B cell (primary cell): ENCODE results near the gene ZNF598. TPM values are rescaled to one million over a fixed set of nuclear protein-coding genes. Genes with fewer than 3 reads are reported as not detected.

Experiments
- ATAC-seq: fragments of 200-7000 bp; cut with Tn5 transposase; one replicate; pipeline ENCODE4 v1.10.0; 2021; ENCODE audit warnings: low read depth, mild to moderate bottlenecking, moderate number of reproducible peaks, moderate library complexity
- CTCF ChIA-PET: fragments of 350-600 bp; sonication (Branson Sonifier 250); formaldehyde crosslinking; loops from one replicate; lab custom pipeline; 2021; ENCODE audit warnings: antibody characterized with exemption, inconsistent platforms; lab: Charles Lee
- POLR2A ChIA-PET: fragments of 350-600 bp; sonication (Branson Sonifier 250); formaldehyde crosslinking; loops from one replicate; lab custom pipeline; 2021; ENCODE audit warnings: antibody characterized with exemption; lab: Charles Lee
- DNase-seq: peaks from one replicate; pipeline ENCODE4 v3.0.0; 2013
- H2AFZ ChIP-seq: 2 replicates; pipeline ENCODE4 v1.6.1; 2012; ENCODE audit warnings: mild to moderate bottlenecking, low read depth, low read length; ENCODE audit not compliant: insufficient read depth, poor library complexity, severe bottlenecking
- H3K27ac ChIP-seq, 2 donors: 1 replicate in 1 of 2; 2 replicates in 1 of 2; pipeline ENCODE4 v1.5.1; 2012 to 2013; ENCODE audit warnings: low read length in 2 of 2, mild to moderate bottlenecking in 2 of 2, moderate library complexity in 1 of 2
- H3K27me3 ChIP-seq, 4 experiments: fragments of 200-600 bp in 1 of 4; sonication (generic) in 1 of 4; replicated peaks in 1 of 4; 1 replicate in 2 of 4; 2 replicates in 2 of 4; pipeline versions ENCODE4 v1.6.1 to v1.7.0; 2013 to 2016; ENCODE audit warnings: low read length in 3 of 4, mild to moderate bottlenecking in 2 of 4, mixed read lengths in 1 of 4, moderate library complexity in 1 of 4; ENCODE audit not compliant: insufficient read depth in 4 of 4, control insufficient read depth in 3 of 4; ENCODE audit errors: control extremely low read depth in 1 of 4
- H3K36me3 ChIP-seq, 2 experiments: replicated peaks in 1 of 2; 1 replicate in 1 of 2; 2 replicates in 1 of 2; pipeline versions ENCODE4 v1.6.1 to v1.7.1; 2013; ENCODE audit warnings: low read length in 1 of 2; ENCODE audit not compliant: insufficient read depth in 2 of 2, control insufficient read depth in 1 of 2; ENCODE audit errors: control extremely low read depth in 1 of 2, extremely low read depth in 1 of 2
- H3K4me1 ChIP-seq, 2 donors: fragments of 200-600 bp in 1 of 2; sonication (generic) in 1 of 2; 1 replicate in 1 of 2; 2 replicates in 1 of 2; pipeline versions ENCODE4 v1.5.1 to v1.6.1; 2013 to 2017; ENCODE audit warnings: low read length in 2 of 2; ENCODE audit not compliant: control insufficient read depth in 2 of 2, insufficient read depth in 2 of 2
- H3K4me2 ChIP-seq: replicated peaks from 2 replicates; pipeline ENCODE3; 2012; ENCODE audit warnings: mild to moderate bottlenecking, low read depth, low read length; ENCODE audit not compliant: poor library complexity, severe bottlenecking
- H3K4me3 ChIP-seq, 5 experiments: fragments of 200-600 bp in 1 of 5; sonication (generic) in 1 of 5; 1 replicate in 3 of 5; 2 replicates in 2 of 5; pipeline versions ENCODE4 v1.5.1 to v1.7.0; 2011 to 2016; ENCODE audit warnings: low read length in 4 of 5, mild to moderate bottlenecking in 4 of 5, low read depth in 2 of 5, control low read depth in 1 of 5, moderate library complexity in 1 of 5; ENCODE audit not compliant: insufficient read depth in 1 of 5; ENCODE audit errors: control extremely low read depth in 1 of 5, extremely low read depth in 1 of 5
- H3K79me2 ChIP-seq: fragments of 200-600 bp; sonication (generic); one replicate; pipeline ENCODE4 v1.6.0; 2016; ENCODE audit warnings: low read length; ENCODE audit not compliant: control insufficient read depth, insufficient read depth
- H3K9ac ChIP-seq: fragments of 200-600 bp; sonication (generic); 2 replicates; pipeline ENCODE4 v1.6.1; 2017; ENCODE audit warnings: mild to moderate bottlenecking, low read length, moderate library complexity
- H3K9me3 ChIP-seq, 3 donors: one replicate each; pipeline versions ENCODE4 v1.6.1 to v1.7.1; 2013; ENCODE audit warnings: low read length in 2 of 3; ENCODE audit not compliant: control insufficient read depth in 2 of 3, insufficient read depth in 1 of 3; ENCODE audit errors: control extremely low read depth in 1 of 3
- H4K20me1 ChIP-seq: 2 replicates; pipeline ENCODE4 v1.6.0; 2012; ENCODE audit warnings: mild to moderate bottlenecking, low read length; ENCODE audit not compliant: insufficient read depth, control insufficient read depth, poor library complexity, severe bottlenecking
- H3K27ac Mint-ChIP-seq: one replicate; pipeline ENCODE4 v1.8.0; 2021; ENCODE audit warnings: mixed read lengths
- H3K27me3 Mint-ChIP-seq: one replicate; pipeline ENCODE4 v1.8.0; 2021; ENCODE audit warnings: mixed read lengths
- H3K4me1 Mint-ChIP-seq: one replicate; pipeline ENCODE4 v1.8.0; 2021; ENCODE audit warnings: mixed read lengths
- H3K4me3 Mint-ChIP-seq: one replicate; pipeline ENCODE4 v1.8.0; 2021; ENCODE audit warnings: mixed read lengths
- H3K9me3 Mint-ChIP-seq: one replicate; pipeline ENCODE4 v1.8.0; 2022; ENCODE audit warnings: mixed read lengths; ENCODE audit not compliant: insufficient read depth
- CTCF ChIP-seq: fragments of 200-600 bp; IDR thresholded peaks from one replicate; pipeline ENCODE4 v1.8.0; 2022; ENCODE audit warnings: antibody characterized with exemption, mild to moderate bottlenecking
- EZH2 ChIP-seq: IDR thresholded peaks from 2 replicates; pipeline ENCODE4 v1.6.1; 2012; ENCODE audit warnings: borderline replicate concordance, low read depth, mild to moderate bottlenecking, moderate library complexity, low read length; ENCODE audit not compliant: insufficient read depth, poor library complexity, severe bottlenecking
- WGBS: methylation state at CpG from one replicate; pipeline ENCODE4 v1.1.5; 2013; ENCODE audit warnings: missing lambda C conversion rate; ENCODE audit not compliant: insufficient coverage; 5-methylcytosine and 5-hydroxymethylcytosine counted together
- intact Hi-C: fragments of 100-400 bp; cut with micrococcal nuclease; formaldehyde crosslinking; loops from one replicate; pipeline ENCODE4 v1.10.0; 2022
- polyA plus RNA-seq: library from polyadenylated mRNA; depleted of rRNA; stranded (reverse); fragments of >200 nt; gene quantifications from 2 replicates; pipeline ENCODE4 v1.2.3, GENCODE V29; 2012
- total RNA-seq, 2 donors: library from RNA; stranded (reverse); fragments of 120-200 nt in 1 of 2; gene quantifications; 1 replicate in 1 of 2; 2 replicates in 1 of 2; pipeline versions ENCODE4 v1.2.3 to v1.2.4, GENCODE V29; 2013 to 2022

ZNF598 gene
- total and polyA plus RNA-seq, 2 donors (not counting 1 experiment from before 2014, with no cell fraction given): 49.5 to 61.5 TPM

- intact Hi-C loops: no loop called here
- Mint-ChIP-seq H3K27me3 (peaks cover 6% of the 10 kb centered on the region), H3K4me1 (peaks cover 12% of the 10 kb centered on the region), H3K27ac (no peak overlapping the region), H3K9me3 (no peaks in the 10 kb centered on the region), H3K4me3 (no peak overlapping the region)
- ChIA-PET CTCF (interaction anchor here (1.0 kb wide), 1 partner anchor 43 kb away, joined by 3 read pairs; no protein-coding TSS in a partner anchor), POLR2A (interaction anchor here (2.0 kb wide), 1 partner anchor 12 kb away, joined by 5 read pairs; no protein-coding TSS in a partner anchor)
- Histone ChIP-seq H3K27me3 (peaks cover 0 to 65% (median 20%) of the 10 kb centered on the region in 4 experiments), H4K20me1 (peaks cover 26% of the 10 kb centered on the region), H2AFZ (no peak overlapping the region), H3K9ac (no peak overlapping the region), H3K79me2 (peaks cover 6% of the 10 kb centered on the region), H3K4me1 (peaks cover 8 to 24% of the 10 kb centered on the region in 2 donors), H3K4me2 (peak overlapping the region; percentile 12), H3K36me3 (peaks cover 0 to 38% of the 10 kb centered on the region in 2 experiments), H3K9me3 (peaks cover 0 to 6% (median 0%) of the 10 kb centered on the region in 3 donors), H3K4me3 (no peak overlapping the region), H3K27ac (no peak overlapping the region)
- TF ChIP-seq CTCF (no peak), EZH2 (no peak)
- no peak for ATAC-seq
- no peak for DNase-seq
- 33% methylated on average over 62 of the region's 70 CpGs for WGBS
These were observed 30.2 kb downstream of the ZNF598 start for GRCh38 chr16:1979271-1980029.
